ENCODE data around the gene PRELP.

Gene PRELP

GRCh38 chr1:203492748-203493130 is 17.1 kb downstream of the PRELP start:
- H3K4me1 ChIP-seq (ENCODE audit: control insufficient read depth, insufficient read depth, low read length): peaks cover 17% of the 10 kb centered on the region
- no peaks in the 10 kb centered on the region for H3K36me3 ChIP-seq (ENCODE audit: control insufficient read depth, insufficient read depth, low read length)
- H3K9me3 ChIP-seq (ENCODE audit: control insufficient read depth, insufficient read depth, low read length): no peaks in the 10 kb centered on the region
- H3K27ac ChIP-seq (ENCODE audit: low read depth, low read length): no peak overlapping the region
- H3K4me3 ChIP-seq (ENCODE audit: low read depth, low read length): no peak overlapping the region
- no peak overlapping the region for H3K9ac ChIP-seq (ENCODE audit: low read depth, low read length)
- no peaks in the 10 kb centered on the region for H3K27me3 ChIP-seq (ENCODE audit: control insufficient read depth, insufficient read depth, low read length)

- Histone ChIP-seq H3K27me3 (ENCODE audit: control insufficient read depth, insufficient read depth, low read length) (no peaks in the 10 kb centered on the region), H3K9me3 (ENCODE audit: control insufficient read depth, insufficient read depth, low read length) (no peaks in the 10 kb centered on the region), H3K27ac (ENCODE audit: low read depth, low read length) (no peak within 1 kb of the TSS), H3K4me1 (ENCODE audit: control insufficient read depth, insufficient read depth, low read length) (peaks cover 17% of the 10 kb centered on the region), H3K9ac (ENCODE audit: low read depth, low read length) (no peak within 1 kb of the TSS), H3K4me3 (ENCODE audit: low read depth, low read length) (no peak within 1 kb of the TSS), H3K36me3 (ENCODE audit: control insufficient read depth, insufficient read depth, low read length) (no peaks in the 10 kb centered on the region)
Observed at GRCh38 chr1:203493901-203494300, 18.3 kb downstream of the PRELP start, which contains the start of gene OPTC. Gene OPTC, plus strand, starts transcription at chr1:203494153. Its CDS starts 1,853 bp downstream, at chr1:203496006.

GRCh38 chr1:203495845-203496244 is 20.2 kb downstream of the PRELP start:
- no peaks in the 10 kb centered on the region for H3K27me3 ChIP-seq (ENCODE audit: control insufficient read depth, insufficient read depth, low read length)
- no peak overlapping the region for H3K27ac ChIP-seq (ENCODE audit: low read depth, low read length)
- H3K9ac ChIP-seq (ENCODE audit: low read depth, low read length): no peak overlapping the region

DNA sequence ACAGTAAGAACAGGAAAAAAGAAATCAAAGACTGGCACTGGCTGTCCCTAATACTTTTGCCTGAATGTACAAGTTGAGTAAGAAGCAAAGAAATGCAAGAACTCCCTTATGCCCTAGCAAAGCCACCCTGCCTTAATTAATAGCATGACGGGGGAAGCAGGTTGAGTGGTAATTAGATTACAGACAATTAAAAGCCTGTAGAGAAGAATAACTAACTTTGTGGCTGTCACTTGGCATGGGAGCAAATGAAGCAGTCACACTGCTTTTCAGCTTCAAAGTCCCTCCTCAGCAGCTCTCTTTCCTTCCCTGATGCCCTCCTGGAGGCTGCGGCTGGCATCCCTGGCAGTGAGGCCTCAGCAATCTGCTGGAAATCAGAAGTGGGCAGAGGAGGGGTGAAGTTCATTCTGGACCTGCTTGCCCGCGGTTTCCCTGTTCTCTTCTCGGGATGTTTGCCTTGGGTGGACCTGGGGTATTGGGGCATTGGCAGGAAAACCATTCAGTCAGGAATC is 21.7 kb downstream of the PRELP start:
- H3K27me3 ChIP-seq (ENCODE audit: control insufficient read depth, insufficient read depth, low read length): no peaks in the 10 kb centered on the region
- peaks cover 10% of the 10 kb centered on the region; the same call in 1 of the 2 replicates for H3K4me1 ChIP-seq (ENCODE audit: control insufficient read depth, insufficient read depth, low read length)
- no peak overlapping the region for H3K9ac ChIP-seq (ENCODE audit: low read depth, low read length)
- H3K27ac ChIP-seq (ENCODE audit: low read depth, low read length): no peak overlapping the region
- H3K9me3 ChIP-seq (ENCODE audit: control insufficient read depth, insufficient read depth, low read length): no peaks in the 10 kb centered on the region
- H3K4me3 ChIP-seq (ENCODE audit: low read depth, low read length): no peak overlapping the region
- H3K36me3 ChIP-seq (ENCODE audit: control insufficient read depth, insufficient read depth, low read length): no peaks in the 10 kb centered on the region

More at GRCh38 chr1:203495845-203496244, 20.2 kb downstream of the PRELP start:
- Histone ChIP-seq H3K4me3 (ENCODE audit: low read depth, low read length) (no peak overlapping the region), H3K36me3 (ENCODE audit: control insufficient read depth, insufficient read depth, low read length) (no peaks in the 10 kb centered on the region), H3K4me1 (ENCODE audit: control insufficient read depth, insufficient read depth, low read length) (peaks cover 17% of the 10 kb centered on the region), H3K9me3 (ENCODE audit: control insufficient read depth, insufficient read depth, low read length) (no peaks in the 10 kb centered on the region)

GRCh38 chr1:203499643-203500278 is 24.2 kb downstream of the PRELP start:
- H3K9ac ChIP-seq (ENCODE audit: low read depth, low read length): no peak overlapping the region
- H3K36me3 ChIP-seq (ENCODE audit: control insufficient read depth, insufficient read depth, low read length): no peaks in the 10 kb centered on the region
- H3K4me1 ChIP-seq (ENCODE audit: control insufficient read depth, insufficient read depth, low read length): peaks cover 4% of the 10 kb centered on the region; the same call in 1 of the 2 replicates
- H3K9me3 ChIP-seq (ENCODE audit: control insufficient read depth, insufficient read depth, low read length): no peaks in the 10 kb centered on the region
- H3K27me3 ChIP-seq (ENCODE audit: control insufficient read depth, insufficient read depth, low read length): no peaks in the 10 kb centered on the region
- H3K27ac ChIP-seq (ENCODE audit: low read depth, low read length): no peak overlapping the region
- no peak overlapping the region for H3K4me3 ChIP-seq (ENCODE audit: low read depth, low read length)

GRCh38 chr1:203500279-203500678 is 24.7 kb downstream of the PRELP start:
- H3K27me3 ChIP-seq (ENCODE audit: control insufficient read depth, insufficient read depth, low read length): no peaks in the 10 kb centered on the region
- H3K36me3 ChIP-seq (ENCODE audit: control insufficient read depth, insufficient read depth, low read length): no peaks in the 10 kb centered on the region
- no peak overlapping the region for H3K4me3 ChIP-seq (ENCODE audit: low read depth, low read length)
- no peaks in the 10 kb centered on the region for H3K9me3 ChIP-seq (ENCODE audit: control insufficient read depth, insufficient read depth, low read length)
- no peak overlapping the region for H3K27ac ChIP-seq (ENCODE audit: low read depth, low read length)
- H3K4me1 ChIP-seq (ENCODE audit: control insufficient read depth, insufficient read depth, low read length): peaks cover 4% of the 10 kb centered on the region; the same call in 1 of the 2 replicates
- no peak overlapping the region for H3K9ac ChIP-seq (ENCODE audit: low read depth, low read length)

- no peak overlapping the region for H3K27ac ChIP-seq (ENCODE audit: low read depth, low read length)
- H3K36me3 ChIP-seq (ENCODE audit: control insufficient read depth, insufficient read depth, low read length): no peaks in the 10 kb centered on the region
- peaks cover 24% of the 10 kb centered on the region for H3K4me1 ChIP-seq (ENCODE audit: control insufficient read depth, insufficient read depth, low read length)
- H3K9ac ChIP-seq (ENCODE audit: low read depth, low read length): no peak overlapping the region
- H3K9me3 ChIP-seq (ENCODE audit: control insufficient read depth, insufficient read depth, low read length): no peaks in the 10 kb centered on the region
- H3K4me3 ChIP-seq (ENCODE audit: low read depth, low read length): no peak overlapping the region
- no peaks in the 10 kb centered on the region for H3K27me3 ChIP-seq (ENCODE audit: control insufficient read depth, insufficient read depth, low read length)
Observed at GRCh38 chr1:203503836-203504235, 28.2 kb downstream of the PRELP start.

GRCh38 chr1:203504400-203505250 is 29.0 kb downstream of the PRELP start:
- Histone ChIP-seq H3K9me3 (ENCODE audit: control insufficient read depth, insufficient read depth, low read length) (no peaks in the 10 kb centered on the region), H3K4me3 (ENCODE audit: low read depth, low read length) (no peak overlapping the region), H3K27me3 (ENCODE audit: control insufficient read depth, insufficient read depth, low read length) (no peaks in the 10 kb centered on the region), H3K4me1 (ENCODE audit: control insufficient read depth, insufficient read depth, low read length) (peaks cover 27% of the 10 kb centered on the region), H3K9ac (ENCODE audit: low read depth, low read length) (no peak overlapping the region), H3K27ac (ENCODE audit: low read depth, low read length) (no peak overlapping the region), H3K36me3 (ENCODE audit: control insufficient read depth, insufficient read depth, low read length) (no peaks in the 10 kb centered on the region)

- Histone ChIP-seq H3K4me3 (ENCODE audit: low read depth, low read length) (no peak overlapping the region), H3K9ac (ENCODE audit: low read depth, low read length) (no peak overlapping the region), H3K27me3 (ENCODE audit: control insufficient read depth, insufficient read depth, low read length) (no peaks in the 10 kb centered on the region), H3K36me3 (ENCODE audit: control insufficient read depth, insufficient read depth, low read length) (no peaks in the 10 kb centered on the region), H3K9me3 (ENCODE audit: control insufficient read depth, insufficient read depth, low read length) (no peaks in the 10 kb centered on the region), H3K27ac (ENCODE audit: low read depth, low read length) (no peak overlapping the region), H3K4me1 (ENCODE audit: control insufficient read depth, insufficient read depth, low read length) (peaks cover 27% of the 10 kb centered on the region)
Observed at GRCh38 chr1:203505526-203506204, 30.1 kb downstream of the PRELP start.

- H3K4me1 ChIP-seq (ENCODE audit: control insufficient read depth, insufficient read depth, low read length): peaks cover 31% of the 10 kb centered on the region
- H3K9me3 ChIP-seq (ENCODE audit: control insufficient read depth, insufficient read depth, low read length): no peaks in the 10 kb centered on the region
- H3K27me3 ChIP-seq (ENCODE audit: control insufficient read depth, insufficient read depth, low read length): no peaks in the 10 kb centered on the region
- no peak overlapping the region for H3K27ac ChIP-seq (ENCODE audit: low read depth, low read length)
- H3K4me3 ChIP-seq (ENCODE audit: low read depth, low read length): no peak overlapping the region
- no peaks in the 10 kb centered on the region for H3K36me3 ChIP-seq (ENCODE audit: control insufficient read depth, insufficient read depth, low read length)
- no peak overlapping the region for H3K9ac ChIP-seq (ENCODE audit: low read depth, low read length)
Observed at GRCh38 chr1:203506858-203507626, 31.4 kb downstream of the PRELP start.

Measured in HUES48 (cell line).